Ovary (tissue), 9 donors: ENCODE measurements around the gene SLC30A7. TPM values are rescaled to one million over a fixed set of nuclear protein-coding genes. Genes with fewer than 3 reads are reported as not detected.
"Not testable (repeated sequence)": the region's sequence is repeated elsewhere in the genome, so short reads cannot be mapped to it uniquely, and the experiment has no call there.

Experiments used
- DNase-seq, 5 donors: peaks; one replicate each; pipeline ENCODE4 v3.0.0-alpha.2; 2019 to 2020
- H3K27ac ChIP-seq, 2 donors: fragments of 200-600 bp; one replicate each; pipeline versions ENCODE4 v1.5.1 to v1.8.0; 2019 to 2022
- H3K27me3 ChIP-seq: fragments of 200-600 bp; one replicate; pipeline ENCODE4 v1.8.0; 2022
- H3K36me3 ChIP-seq: fragments of 200-600 bp; sonication (generic); one replicate; pipeline ENCODE4 v1.5.1; 2019
- H3K4me1 ChIP-seq: one replicate; pipeline ENCODE4 v1.8.1; 2013; ENCODE audit warnings: mild to moderate bottlenecking, moderate library complexity; ENCODE audit not compliant: insufficient read depth
- H3K4me3 ChIP-seq: fragments of 200-600 bp; sonication (generic); one replicate; pipeline ENCODE4 v1.5.1; 2017
- H3K9me3 ChIP-seq, 2 donors: fragments of 200-600 bp in 1 of 2; sonication (generic) in 1 of 2; one replicate each; pipeline versions ENCODE4 v1.5.1 to v1.8.1; 2013 to 2019; ENCODE audit warnings: mild to moderate bottlenecking in 1 of 2, moderate library complexity in 1 of 2
- CTCF ChIP-seq, 3 donors: fragments of 450-650 bp in 2 of 3; fragments of 200-600 bp in 1 of 3; IDR thresholded peaks; one replicate each; pipeline versions ENCODE4 v1.5.1 to v1.8.0; 2016 to 2022; ENCODE audit warnings: antibody characterized with exemption in 3 of 3, mild to moderate bottlenecking in 1 of 3
- EP300 ChIP-seq: sonication (generic); formaldehyde crosslinking; IDR thresholded peaks from one replicate; pipeline ENCODE4 v1.6.1; 2017; ENCODE audit warnings: antibody characterized with exemption
- POLR2A ChIP-seq: fragments of 450-650 bp; IDR thresholded peaks from one replicate; pipeline ENCODE4 v1.6.1; 2017; ENCODE audit warnings: antibody characterized with exemption, mild to moderate bottlenecking, moderate library complexity
- WGBS, 3 donors: extraction: QIAGEN DNeasy Blood & Tissue Kit in 1 of 3; methylation state at CpG; one replicate each; pipeline versions ENCODE4 v1.1.5 to v1.1.7; 2013 to 2017; 5-methylcytosine and 5-hydroxymethylcytosine counted together
- intact Hi-C, 4 donors: fragments of 100-400 bp; cut with DNase I; formaldehyde crosslinking; loops; one replicate each; pipeline versions ENCODE4 v1.11.0 to v1.15.1; 2022 to 2023
- polyA plus RNA-seq, 2 donors: library from polyadenylated mRNA; stranded (reverse); fragments of 200-250 nt in 1 of 2; fragments of 350-450 nt in 1 of 2; fragmentation: Illumina TruSeq in 1 of 2; extraction: RNeasy Lipid Tissue Mini Kit (QIAGEN cat#74804) in 1 of 2; gene quantifications; one replicate each; pipeline ENCODE4 v1.2.3, GENCODE V29; 2013 to 2014
- total RNA-seq, 7 donors: library from RNA; depleted of rRNA in 2 of 7; stranded (reverse); fragments of >200 nt in 2 of 7; fragmentation: NEBNext Ultra II Directional in 3 of 7; extraction: Animal tissue kit (Norgen Biotek cat#: 25700) in 3 of 7; gene quantifications; one replicate each; pipeline versions ENCODE4 v1.1.0 to v1.2.4, GENCODE V29; 2016 to 2023
- donor health status: DM: no; HTN: no; CAD: no; lungs with moderate emphysema.
- donor health status: DM: no; HTN: no; CAD: no.
- donor health status: Bipolar disorder and iron deficiency.
- donor health status: DM: yes; HTN: yes; CAD: no.
- donor health status: DM: no; HTN: no; CAD: no.
- donor health status: DM: yes; HTN: yes; CAD: no.

SLC30A7 gene
- total and polyA plus RNA-seq, 9 donors = 4.1 to 25.3 (median 15.4) TPM

DNA sequence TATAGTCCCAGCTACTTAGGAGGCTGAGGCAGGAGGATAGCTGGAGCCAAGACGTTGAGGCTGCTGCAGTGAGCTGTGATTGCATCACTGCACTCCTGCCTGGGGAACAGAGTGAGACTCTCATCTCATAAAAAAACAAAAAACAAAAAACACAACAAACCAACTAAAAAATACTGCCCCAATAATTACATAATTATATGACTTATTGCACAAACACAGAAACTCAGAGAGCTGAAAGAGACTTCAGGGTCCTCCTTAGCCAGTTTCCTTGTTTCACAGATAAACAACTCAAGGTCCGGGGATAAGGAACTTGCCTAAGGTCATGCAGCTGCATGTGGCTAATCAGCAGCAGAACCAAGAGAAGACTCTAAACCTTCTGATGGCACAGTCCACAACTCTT, 13.2 kb upstream of the SLC30A7 start:
- intact Hi-C loops = no loop called here
- Histone ChIP-seq H3K27me3 (no peaks in the 10 kb centered on the region), H3K4me3 (no peak overlapping the region), H3K4me1 (peaks cover 1% of the 10 kb centered on the region), H3K27ac (no peak overlapping the region), H3K9me3 (no peaks in the 10 kb centered on the region), H3K36me3 (no peaks in the 10 kb centered on the region)
- WGBS, 3 donors = 50 to 55% (median 54%) methylated on average over 2 of the region's 2 CpGs
- no peak for DNase-seq
- TF ChIP-seq POLR2A (no peak), EP300 (no peak), CTCF (IDR thresholded peaks at IDR 0.05) (no peak)

GRCh38 chr1:100883963-100884362, 11.9 kb upstream of the SLC30A7 start:
- Histone ChIP-seq H3K4me3 (no peak overlapping the region), H3K36me3 (no peaks in the 10 kb centered on the region), H3K27me3 (no peaks in the 10 kb centered on the region), H3K9me3 (no peaks in the 10 kb centered on the region), H3K4me1 (peaks cover 1% of the 10 kb centered on the region), H3K27ac (no peak overlapping the region)
- WGBS, 3 donors = 41 to 51% (median 44%) methylated on average over 4 of the region's 4 CpGs
- intact Hi-C loops = no loop called here
- no peak for DNase-seq
- TF ChIP-seq EP300 (no peak), CTCF (IDR thresholded peaks at IDR 0.05) (no peak), POLR2A (no peak)

DNA sequence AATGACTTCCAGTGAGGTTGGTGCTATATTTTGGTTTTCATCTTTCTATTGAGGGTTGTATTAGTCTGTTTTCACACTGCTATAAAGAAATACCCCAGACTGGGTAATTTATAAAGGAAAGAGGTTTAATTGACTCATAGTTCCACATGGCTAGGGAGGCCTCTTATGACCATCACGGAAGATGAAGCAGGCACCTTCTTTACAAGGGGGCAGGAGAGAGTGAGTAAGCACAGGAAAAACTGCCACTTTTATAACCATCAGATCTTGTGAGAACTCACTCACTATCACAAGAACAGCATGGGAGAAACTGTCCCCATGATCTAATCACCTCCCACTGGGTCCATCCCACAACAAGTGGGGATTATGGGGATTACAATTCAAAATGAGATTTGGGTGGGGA, 6.9 kb upstream of the SLC30A7 start:
- H3K4me3 ChIP-seq, H3K27ac ChIP-seq, DNase-seq, intact Hi-C loops, H3K4me1 ChIP-seq, H3K27me3 ChIP-seq, H3K36me3 ChIP-seq, H3K9me3 ChIP-seq: not testable (repeated sequence)
- 88 to 100% (median 98%) methylated on average over 1 of the region's 1 CpG for WGBS, 3 donors

DNA sequence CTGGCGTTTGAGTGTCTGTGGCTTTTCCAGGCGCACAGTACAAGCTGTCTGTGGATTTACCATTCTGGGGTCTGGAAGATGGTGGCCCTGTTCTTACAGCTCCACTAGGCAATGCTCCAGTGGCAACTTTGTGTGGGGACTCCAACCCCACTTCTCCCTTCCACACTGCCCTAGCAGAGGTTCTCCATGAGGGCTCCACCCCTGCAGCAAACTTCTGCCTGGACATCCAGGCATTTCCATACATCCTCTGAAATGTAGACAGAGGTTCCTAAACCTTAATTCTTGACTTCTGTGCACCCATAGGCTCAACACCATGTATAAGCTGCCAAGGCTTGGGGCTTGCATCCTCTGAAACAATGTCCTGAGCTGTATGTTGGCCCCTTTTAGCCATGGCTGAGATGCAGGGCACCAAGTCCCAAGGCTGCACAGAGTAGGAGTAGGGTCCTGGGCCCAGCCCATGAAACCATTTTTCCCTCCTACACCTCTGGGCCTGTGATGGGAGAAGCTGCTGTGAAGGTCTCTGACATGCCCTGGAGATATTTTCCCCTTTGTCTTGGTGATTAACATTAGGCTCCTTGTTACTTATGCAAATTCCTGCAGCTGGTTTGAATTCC, 5.9 kb upstream of the SLC30A7 start:
- H3K36me3 ChIP-seq, H3K4me3 ChIP-seq, H3K4me1 ChIP-seq, intact Hi-C loops, H3K27ac ChIP-seq, H3K27me3 ChIP-seq, H3K9me3 ChIP-seq, DNase-seq: not testable (repeated sequence)
- 100% methylated on average over 2 of the region's 2 CpGs for WGBS, 3 donors

GRCh38 chr1:100891380-100891779, 4.5 kb upstream of the SLC30A7 start:
- 97 to 100% (median 100%) methylated on average over 1 of the region's 1 CpG for WGBS, 3 donors
- no peak for TF ChIP-seq EP300
- no peak for TF ChIP-seq CTCF (IDR thresholded peaks at IDR 0.05)
- TF ChIP-seq POLR2A = no peak
- no peaks in the 10 kb centered on the region for H3K4me1 ChIP-seq
- intact Hi-C loops = no loop called here
- no peak overlapping the region for H3K27ac ChIP-seq
- DNase-seq = no peak
- H3K9me3 ChIP-seq = no peaks in the 10 kb centered on the region
- no peaks in the 10 kb centered on the region for H3K27me3 ChIP-seq
- H3K4me3 ChIP-seq = no peak overlapping the region
- H3K36me3 ChIP-seq = no peaks in the 10 kb centered on the region

- H3K27me3 ChIP-seq = no peaks in the 10 kb centered on the region
- H3K27ac ChIP-seq = no peak overlapping the region
- intact Hi-C loops = no loop called here
- TF ChIP-seq CTCF (IDR thresholded peaks at IDR 0.05) (no peak), EP300 (no peak), POLR2A (no peak)
- no peaks in the 10 kb centered on the region for H3K9me3 ChIP-seq
- H3K4me1 ChIP-seq = peaks cover 3% of the 10 kb centered on the region
- no peaks in the 10 kb centered on the region for H3K36me3 ChIP-seq
- WGBS, 3 donors = 95 to 98% (median 96%) methylated on average over 3 of the region's 3 CpGs
- no peak overlapping the region for H3K4me3 ChIP-seq
- DNase-seq = no peak
Measured at GRCh38 chr1:100892554-100892953, 3.3 kb upstream of the SLC30A7 start.
